ENCODE measurements around the gene LARGE2. TPM values are rescaled to one million over a fixed set of nuclear protein-coding genes. Genes with fewer than 3 reads are reported as not detected.

Gene LARGE2
- total RNA-seq, 4 donors from 2014 or later: 27.2 to 47.4 (median 33.1) TPM

- 70% methylated on average over 7 of the region's 9 CpGs for WGBS
- H3K4me3 ChIP-seq: no peak overlapping the region
- H3K27me3 ChIP-seq: no peaks in the 10 kb centered on the region
- no peaks in the 10 kb centered on the region for H3K9me3 ChIP-seq
- H3K4me1 ChIP-seq: peaks cover 18% of the 10 kb centered on the region
- no peak overlapping the region for H3K27ac ChIP-seq
- peaks cover 67% of the 10 kb centered on the region for H3K36me3 ChIP-seq
- TF ChIP-seq POLR2A (IDR thresholded peaks at IDR 0.05) (no peak), POLR2AphosphoS5 (IDR thresholded peaks at IDR 0.05) (no peak), CTCF (IDR thresholded peaks at IDR 0.05) (no peak), EP300 (IDR thresholded peaks at IDR 0.05) (no peak)
- no peak for DNase-seq (ENCODE audit: low spot score in 2 of 2)
These were observed 11.8 kb upstream of the LARGE2 start for GRCh38 chr11:45910623-45911022.

GRCh38 chr11:45913514-45913913 is 8.9 kb upstream of the LARGE2 start:
- TF ChIP-seq CTCF (IDR thresholded peaks at IDR 0.05) (no peak), POLR2A (IDR thresholded peaks at IDR 0.05) (no peak), EP300 (IDR thresholded peaks at IDR 0.05) (no peak), POLR2AphosphoS5 (IDR thresholded peaks at IDR 0.05) (no peak)
- DNase-seq (ENCODE audit: low spot score in 2 of 2): no peak
- no peaks in the 10 kb centered on the region for H3K9me3 ChIP-seq
- H3K4me3 ChIP-seq: no peak overlapping the region
- H3K4me1 ChIP-seq: peaks cover 18% of the 10 kb centered on the region
- no peak overlapping the region for H3K27ac ChIP-seq
- WGBS: 97% methylated on average over 14 of the region's 19 CpGs
- H3K36me3 ChIP-seq: peaks cover 73% of the 10 kb centered on the region
- no peaks in the 10 kb centered on the region for H3K27me3 ChIP-seq

GRCh38 chr11:45913942-45914635 is 8.4 kb upstream of the LARGE2 start:
- TF ChIP-seq CTCF (IDR thresholded peaks at IDR 0.05) (no peak), POLR2A (IDR thresholded peaks at IDR 0.05) (no peak), EP300 (IDR thresholded peaks at IDR 0.05) (no peak), POLR2AphosphoS5 (IDR thresholded peaks at IDR 0.05) (no peak)
- Histone ChIP-seq H3K36me3 (peaks cover 71% of the 10 kb centered on the region), H3K4me3 (no peak overlapping the region)

GRCh38 chr11:45915446-45915845 is 7.0 kb upstream of the LARGE2 start:
- Histone ChIP-seq H3K9me3 (no peaks in the 10 kb centered on the region), H3K4me1 (peaks cover 30% of the 10 kb centered on the region), H3K4me3 (no peak overlapping the region), H3K27ac (no peak overlapping the region), H3K36me3 (peaks cover 57% of the 10 kb centered on the region), H3K27me3 (no peaks in the 10 kb centered on the region)
- TF ChIP-seq POLR2AphosphoS5 (IDR thresholded peaks at IDR 0.05) (no peak), EP300 (IDR thresholded peaks at IDR 0.05) (no peak), CTCF (IDR thresholded peaks at IDR 0.05) (no peak), POLR2A (IDR thresholded peaks at IDR 0.05) (no peak)
- WGBS: 91% methylated on average over 9 of the region's 13 CpGs
- no peak for DNase-seq (ENCODE audit: low spot score in 2 of 2)

More at GRCh38 chr11:45913942-45914635, 8.4 kb upstream of the LARGE2 start:
- H3K27ac ChIP-seq: no peak overlapping the region
- no peaks in the 10 kb centered on the region for H3K27me3 ChIP-seq
- peaks cover 24% of the 10 kb centered on the region for H3K4me1 ChIP-seq
- no peak for DNase-seq (ENCODE audit: low spot score in 2 of 2)
- no peaks in the 10 kb centered on the region for H3K9me3 ChIP-seq
- WGBS: 88% methylated on average over 12 of the region's 22 CpGs

GRCh38 chr11:45917286-45917622 is 5.2 kb upstream of the LARGE2 start:
- WGBS: 7% methylated on average over 14 of the region's 16 CpGs
- TF ChIP-seq POLR2AphosphoS5 (IDR thresholded peaks at IDR 0.05) (no peak), POLR2A (IDR thresholded peaks at IDR 0.05) (no peak), EP300 (IDR thresholded peaks at IDR 0.05) (no peak), CTCF (IDR thresholded peaks at IDR 0.05) (no peak)

More at GRCh38 chr11:45917286-45917622, 5.2 kb upstream of the LARGE2 start:
- DNase-seq (ENCODE audit: low spot score in 2 of 2): no peak
- H3K27me3 ChIP-seq: peaks cover 4% of the 10 kb centered on the region
- no peaks in the 10 kb centered on the region for H3K9me3 ChIP-seq
- peak overlapping the region; percentile 89 for H3K4me3 ChIP-seq
- H3K36me3 ChIP-seq: peaks cover 39% of the 10 kb centered on the region
- peak overlapping the region; percentile 92 for H3K27ac ChIP-seq
- H3K4me1 ChIP-seq: peaks cover 40% of the 10 kb centered on the region

Data from suprapubic skin (tissue), 4 donors.